CD4-positive, alpha-beta T cell (primary cell): ENCODE results near the gene HOXA11. TPM values are rescaled to one million over a fixed set of nuclear protein-coding genes. Genes with fewer than 3 reads are reported as not detected.

Source experiments
- ATAC-seq: fragments of 200-7000 bp; cut with Tn5 transposase; one replicate; pipeline ENCODE4 v1.10.0; 2022; ENCODE audit warnings: mild to moderate bottlenecking; ENCODE audit not compliant: poor library complexity
- CTCF ChIA-PET: fragments of 350-600 bp; sonication (Branson Sonifier 250); formaldehyde crosslinking; loops from one replicate; lab custom pipeline; 2021; ENCODE audit warnings: antibody characterized with exemption, inconsistent platforms; lab: Charles Lee
- POLR2A ChIA-PET: fragments of 350-600 bp; sonication (Branson Sonifier 250); formaldehyde crosslinking; loops from one replicate; lab custom pipeline; 2021; ENCODE audit warnings: antibody characterized with exemption, inconsistent platforms; lab: Charles Lee
- DNase-seq, 14 experiments: peaks; one replicate each; pipeline ENCODE4 v3.0.0-alpha.2; 2013 to 2020; ENCODE audit warnings: mixed read lengths in 2 of 14
- H3K27ac ChIP-seq, 2 donors: one replicate each; pipeline versions ENCODE4 v1.5.1 to v1.7.0; 2013; ENCODE audit warnings: low read length in 2 of 2, low read depth in 1 of 2, mild to moderate bottlenecking in 1 of 2
- H3K27me3 ChIP-seq, 2 experiments: 1 replicate in 1 of 2; 2 replicates in 1 of 2; pipeline versions ENCODE4 v1.6.1 to v1.7.0; 2013; ENCODE audit warnings: low read length in 2 of 2, control low read depth in 1 of 2, mild to moderate bottlenecking in 1 of 2, moderate library complexity in 1 of 2; ENCODE audit not compliant: insufficient read depth in 2 of 2, control insufficient read depth in 1 of 2
- H3K36me3 ChIP-seq: one replicate; pipeline ENCODE4 v1.6.1; 2013; ENCODE audit warnings: low read length, control low read depth; ENCODE audit not compliant: insufficient read depth
- H3K4me1 ChIP-seq: one replicate; pipeline ENCODE4 v1.6.1; 2013; ENCODE audit warnings: low read length, control low read depth; ENCODE audit not compliant: insufficient read depth
- H3K4me3 ChIP-seq: one replicate; pipeline ENCODE4 v1.5.1; 2013; ENCODE audit warnings: mild to moderate bottlenecking, low read length, moderate library complexity
- H3K9me3 ChIP-seq, 2 experiments: 1 replicate in 1 of 2; 2 replicates in 1 of 2; pipeline versions ENCODE4 v1.6.1 to v1.7.0; 2013; ENCODE audit warnings: low read length in 2 of 2, mild to moderate bottlenecking in 2 of 2, control low read depth in 1 of 2, moderate library complexity in 1 of 2; ENCODE audit not compliant: control insufficient read depth in 1 of 2, insufficient read depth in 1 of 2
- H3K27ac Mint-ChIP-seq: one replicate; pipeline ENCODE4 v1.8.0; 2020; ENCODE audit warnings: mixed read lengths
- H3K27me3 Mint-ChIP-seq: one replicate; pipeline ENCODE4 v1.8.0; 2021; ENCODE audit warnings: mixed read lengths
- H3K36me3 Mint-ChIP-seq: one replicate; pipeline ENCODE4 v1.8.0; 2021; ENCODE audit warnings: low read depth, mixed read lengths
- H3K4me1 Mint-ChIP-seq: one replicate; pipeline ENCODE4 v1.8.0; 2021; ENCODE audit warnings: low read depth, mixed read lengths
- H3K4me3 Mint-ChIP-seq: one replicate; pipeline ENCODE4 v1.8.0; 2020; ENCODE audit warnings: mild to moderate bottlenecking, mixed read lengths
- H3K9me3 Mint-ChIP-seq: one replicate; pipeline ENCODE4 v1.8.0; 2020; ENCODE audit warnings: mixed read lengths
- intact Hi-C, 2 experiments: fragments of 100-400 bp; cut with DNase I in 1 of 2; cut with micrococcal nuclease in 1 of 2; formaldehyde crosslinking; loops; one replicate each; pipeline versions ENCODE4 v1.15.1 to v1.9.0; 2023 to 2025; cut with DNase I, micrococcal nuclease
- total RNA-seq, 174 experiments: library from RNA in 2 of 174; stranded (reverse) in 2 of 174; gene quantifications; one replicate each; pipeline ENCODE4 v1.2.3 and lab custom pipeline; 2021 to 2026
- TF ChIP-seq, protein P1 (sequence below): fragments of 200-600 bp; IDR thresholded peaks from one replicate; pipeline ENCODE4 v1.8.0; 2022; ENCODE audit warnings: antibody characterized with exemption, mild to moderate bottlenecking

Gene HOXA11
- total RNA-seq, 2 experiments from 2014 or later, result not detected

DNA sequence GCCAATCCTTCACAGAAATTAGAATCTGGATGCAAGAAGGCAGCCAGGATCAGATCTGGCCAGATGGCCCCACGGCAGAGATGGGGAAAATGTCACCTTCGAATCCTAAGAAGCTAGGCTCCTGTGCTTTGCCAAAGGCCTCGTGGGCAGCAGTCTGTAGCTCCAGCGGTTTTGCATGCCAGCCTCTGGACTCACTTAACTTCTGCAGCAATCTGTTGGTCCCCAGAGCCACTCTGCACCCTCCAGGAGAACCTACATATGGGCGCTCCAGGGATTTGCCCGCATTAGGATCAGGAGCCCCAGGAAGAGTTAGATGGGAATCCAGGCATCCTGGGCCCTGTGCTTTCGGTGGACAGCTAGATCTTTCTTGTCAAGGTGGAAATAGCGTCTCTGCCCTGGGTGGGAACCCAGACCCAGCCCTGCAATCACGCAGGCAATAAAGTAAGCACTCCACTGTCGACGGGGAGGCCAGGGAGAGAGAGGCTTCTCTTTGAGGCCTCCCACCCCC lies 25.0 kb upstream of the HOXA11 start:
- ChIA-PET POLR2A (no interaction called here), CTCF (interaction anchor here (0.9 to 1.9 kb wide), 5 partner anchors 14 to 886 kb away, joined by 4 to 8 read pairs (median 4); no protein-coding TSS in a partner anchor)
- H3K9me3 ChIP-seq, result peaks cover 0 to 29% of the 10 kb centered on the region in 2 experiments
- H3K27ac ChIP-seq, result no peak overlapping the region
- Mint-ChIP-seq H3K36me3 (no peaks in the 10 kb centered on the region), H3K9me3 (no peaks in the 10 kb centered on the region), H3K4me3 (peak overlapping the region; percentile 59), H3K4me1 (peaks cover 25% of the 10 kb centered on the region), H3K27ac (no peak overlapping the region), H3K27me3 (peaks cover 97% of the 10 kb centered on the region)
- intact Hi-C loops, result loop anchor here (5.0 kb wide), 4 partner anchors 362 to 812 kb away; no protein-coding TSS in a partner anchor
- DNase-seq (no peak), ATAC-seq (no peak)
- H3K27me3 ChIP-seq, result peaks cover 83 to 100% of the 10 kb centered on the region in 2 experiments
- peaks cover 33% of the 10 kb centered on the region for H3K4me1 ChIP-seq
- no peak overlapping the region for H3K4me3 ChIP-seq
- H3K36me3 ChIP-seq, result no peaks in the 10 kb centered on the region
- TF ChIP-seq, protein P1, sequence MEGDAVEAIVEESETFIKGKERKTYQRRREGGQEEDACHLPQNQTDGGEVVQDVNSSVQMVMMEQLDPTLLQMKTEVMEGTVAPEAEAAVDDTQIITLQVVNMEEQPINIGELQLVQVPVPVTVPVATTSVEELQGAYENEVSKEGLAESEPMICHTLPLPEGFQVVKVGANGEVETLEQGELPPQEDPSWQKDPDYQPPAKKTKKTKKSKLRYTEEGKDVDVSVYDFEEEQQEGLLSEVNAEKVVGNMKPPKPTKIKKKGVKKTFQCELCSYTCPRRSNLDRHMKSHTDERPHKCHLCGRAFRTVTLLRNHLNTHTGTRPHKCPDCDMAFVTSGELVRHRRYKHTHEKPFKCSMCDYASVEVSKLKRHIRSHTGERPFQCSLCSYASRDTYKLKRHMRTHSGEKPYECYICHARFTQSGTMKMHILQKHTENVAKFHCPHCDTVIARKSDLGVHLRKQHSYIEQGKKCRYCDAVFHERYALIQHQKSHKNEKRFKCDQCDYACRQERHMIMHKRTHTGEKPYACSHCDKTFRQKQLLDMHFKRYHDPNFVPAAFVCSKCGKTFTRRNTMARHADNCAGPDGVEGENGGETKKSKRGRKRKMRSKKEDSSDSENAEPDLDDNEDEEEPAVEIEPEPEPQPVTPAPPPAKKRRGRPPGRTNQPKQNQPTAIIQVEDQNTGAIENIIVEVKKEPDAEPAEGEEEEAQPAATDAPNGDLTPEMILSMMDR, result no peak

DNA sequence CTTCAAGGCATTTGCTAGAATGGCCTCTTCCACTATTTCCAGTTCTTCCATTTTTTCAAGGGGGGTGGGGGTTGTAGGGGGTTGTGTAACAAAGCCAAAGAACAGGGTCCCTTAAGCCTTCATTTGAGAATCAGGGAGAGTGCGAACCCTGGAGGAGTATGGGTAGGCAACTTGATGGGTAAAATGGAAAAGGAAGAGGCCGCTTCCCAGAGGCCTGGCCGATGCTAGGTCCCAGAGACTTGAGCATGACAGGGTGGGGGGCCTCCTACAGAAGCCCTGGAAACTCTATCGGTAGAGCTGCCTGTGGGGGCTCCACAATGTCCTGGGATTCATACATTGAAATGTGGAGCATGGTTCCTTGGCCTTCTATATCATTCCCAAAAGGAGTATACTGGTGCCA lies 24.0 kb upstream of the HOXA11 start:
- peaks cover 35% of the 10 kb centered on the region for H3K4me1 Mint-ChIP-seq
- peaks cover 0 to 31% of the 10 kb centered on the region in 2 experiments for H3K9me3 ChIP-seq
- H3K36me3 Mint-ChIP-seq, result no peaks in the 10 kb centered on the region
- ChIA-PET CTCF (interaction anchor here (1.4 to 1.9 kb wide), 3 partner anchors 13 to 811 kb away, joined by 4 to 8 read pairs (median 4); no protein-coding TSS in a partner anchor), POLR2A (no interaction called here)
- no peak overlapping the region for H3K27ac ChIP-seq
- H3K9me3 Mint-ChIP-seq, result no peaks in the 10 kb centered on the region
- H3K36me3 ChIP-seq, result no peaks in the 10 kb centered on the region
- no peak overlapping the region for H3K4me3 Mint-ChIP-seq
- DNase-seq (no peak), ATAC-seq (no peak)
- H3K4me3 ChIP-seq, result no peak overlapping the region
- H3K27me3 ChIP-seq, result peaks cover 85 to 100% of the 10 kb centered on the region in 2 experiments
- H3K27ac Mint-ChIP-seq, result no peak overlapping the region
- TF ChIP-seq, protein P1, result no peak
- peaks cover 97% of the 10 kb centered on the region for H3K27me3 Mint-ChIP-seq
- intact Hi-C loops, result no loop called here
- peaks cover 38% of the 10 kb centered on the region for H3K4me1 ChIP-seq

DNA sequence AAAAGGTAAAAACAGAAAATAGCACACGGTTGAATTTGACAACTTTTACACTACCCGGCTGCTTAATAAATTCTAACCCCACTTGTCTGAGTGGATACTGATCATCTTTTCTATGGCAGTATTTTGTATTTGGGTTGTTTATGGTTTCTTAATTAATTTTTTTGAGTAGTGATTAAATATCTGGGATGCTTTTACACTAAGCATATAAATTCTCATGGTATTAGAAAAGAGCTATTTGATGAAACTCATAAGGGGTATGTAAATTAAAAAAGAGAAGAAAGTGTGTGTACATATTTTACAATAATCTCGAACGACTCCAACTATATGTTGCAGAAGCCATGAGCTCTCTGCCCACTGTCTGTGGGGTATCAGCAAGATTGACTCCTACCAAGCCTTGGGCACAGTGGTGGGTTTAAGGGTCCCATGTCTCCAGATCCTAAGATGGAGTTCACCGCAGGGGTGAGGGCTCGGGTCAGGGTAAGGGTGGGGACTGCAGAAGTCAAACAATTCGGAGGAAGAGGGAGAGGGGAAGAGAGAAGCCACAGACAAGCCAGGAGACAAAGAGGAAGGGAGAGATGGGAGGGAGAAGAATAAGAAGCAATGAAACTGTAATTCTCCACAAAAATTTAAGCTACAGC lies 22.4 kb upstream of the HOXA11 start:
- H3K27me3 Mint-ChIP-seq, result peaks cover 99% of the 10 kb centered on the region
- ATAC-seq (no peak), DNase-seq (no peak)
- Histone ChIP-seq H3K4me3 (no peak overlapping the region), H3K9me3 (peaks cover 0 to 26% of the 10 kb centered on the region in 2 experiments), H3K27ac (no peak overlapping the region), H3K4me1 (peaks cover 28% of the 10 kb centered on the region), H3K27me3 (peaks cover 90 to 99% of the 10 kb centered on the region in 2 experiments), H3K36me3 (no peaks in the 10 kb centered on the region)
- no peak overlapping the region for H3K27ac Mint-ChIP-seq
- ChIA-PET POLR2A (interaction anchor here (1.2 kb wide), 1 partner anchor 11 kb away, joined by 3 read pairs; no protein-coding TSS in a partner anchor), CTCF (interaction anchor here (1.0 to 1.3 kb wide), 2 partner anchors 11 to 46 kb away, joined by 4 read pairs; no protein-coding TSS in a partner anchor)
- H3K36me3 Mint-ChIP-seq, result no peaks in the 10 kb centered on the region
- H3K4me3 Mint-ChIP-seq, result no peak overlapping the region
- peaks cover 33% of the 10 kb centered on the region for H3K4me1 Mint-ChIP-seq
- intact Hi-C loops, result no loop called here
- TF ChIP-seq, protein P1, result no peak
- no peaks in the 10 kb centered on the region for H3K9me3 Mint-ChIP-seq
